HCT116 (cell line): ENCODE data around the gene A3GALT2. TPM values are rescaled to one million over a fixed set of nuclear protein-coding genes. Genes with fewer than 3 reads are reported as not detected.

ENCODE experiments used
- ATAC-seq: fragments of 200-7000 bp; cut with Tn5 transposase; 2 replicates; pipeline ENCODE4 v1.9.1; 2020; ENCODE audit warnings: mild to moderate bottlenecking, moderate library complexity
- BruUV-seq: library from RNA; stranded (reverse); fragments of 400-500 nt; replicated peaks from 2 replicates; lab custom pipeline; 2021; lab: Mats Ljungman, UMichigan
- CTCF ChIA-PET: fragments of 300-600 bp; sonication (Branson Sonifier 250); formaldehyde crosslinking; loops from one replicate; lab custom pipeline; 2021; ENCODE audit warnings: antibody characterized with exemption; lab: Charles Lee
- POLR2A ChIA-PET: fragments of 300-600, 350-600 bp; sonication (Branson Sonifier 250); formaldehyde crosslinking; loops from one replicate; lab custom pipeline; 2021; ENCODE audit warnings: antibody characterized with exemption; lab: Charles Lee
- RAD21 ChIA-PET, 2 experiments: fragments of 300-600 bp; sonication (Branson Sonifier 250); formaldehyde crosslinking; loops; one replicate each; lab custom pipeline; 2023; ENCODE audit warnings: low total read pairs in 2 of 2; ENCODE audit not compliant: uncharacterized antibody in 2 of 2, unreplicated experiment in 2 of 2, low non-redundant PET in 1 of 2; lab: Charles Lee
- DNase-seq: peaks from one replicate; pipeline ENCODE4 v3.0.0-alpha.2; 2010; ENCODE audit warnings: low read depth, low spot score
- H2AFZ ChIP-seq: fragments of 200-600 bp; shearing (Covaris generic), sonication (generic); 2 replicates; pipeline ENCODE4 v1.6.1; 2017; ENCODE audit warnings: low read depth, mixed run types, mixed read lengths, antibody characterized with exemption, low read length; ENCODE audit not compliant: poor library complexity, severe bottlenecking
- H3K27ac ChIP-seq: 2 replicates; pipeline ENCODE4 v1.5.1; 2012; ENCODE audit warnings: low read depth, low read length
- H3K27me3 ChIP-seq: fragments of 200-600 bp; sonication (generic); 2 replicates; pipeline ENCODE4 v1.6.1; 2016; ENCODE audit warnings: mixed run types, low read length, mixed read lengths; ENCODE audit not compliant: insufficient read depth
- H3K36me3 ChIP-seq, 2 experiments: fragments of 200-500 bp in 1 of 2; fragments of 200-600 bp in 1 of 2; sonication (Bioruptor generic) in 1 of 2; sonication (generic) in 1 of 2; 2 replicates each; pipeline versions ENCODE4 v1.5.1 to v1.6.1; 2014 to 2016; ENCODE audit warnings: low read length in 2 of 2, inconsistent platforms in 1 of 2, mixed read lengths in 1 of 2, mixed run types in 1 of 2; ENCODE audit not compliant: insufficient read depth in 2 of 2, control insufficient read depth in 1 of 2
- H3K4me1 ChIP-seq, 2 experiments: fragments of 200-600 bp in 1 of 2; sonication (generic) in 1 of 2; 2 replicates each; pipeline versions ENCODE4 v1.5.1 to v1.6.1; 2012 to 2017; ENCODE audit warnings: low read length in 2 of 2, inconsistent platforms in 1 of 2, mild to moderate bottlenecking in 1 of 2, mixed read lengths in 1 of 2, mixed run types in 1 of 2, moderate library complexity in 1 of 2; ENCODE audit not compliant: insufficient read depth in 2 of 2, control insufficient read depth in 1 of 2
- H3K4me2 ChIP-seq: fragments of 200-600 bp; sonication (generic); 2 replicates; pipeline ENCODE4 v1.6.1; 2017; ENCODE audit warnings: mixed run types, low read length, mixed read lengths
- H3K4me3 ChIP-seq, 2 experiments: fragments of 200-600 bp in 1 of 2; sonication (generic) in 1 of 2; replicated peaks in 1 of 2; 2 replicates each; pipeline ENCODE4 v1.5.1; 2011 to 2016; ENCODE audit warnings: low read length in 2 of 2, control low read depth in 1 of 2, low read depth in 1 of 2, mild to moderate bottlenecking in 1 of 2, mixed read lengths in 1 of 2, mixed run types in 1 of 2
- H3K79me2 ChIP-seq: fragments of 200-600 bp; sonication (generic); 2 replicates; pipeline ENCODE4 v1.6.1; 2017; ENCODE audit warnings: mild to moderate bottlenecking, mixed run types, low read length, moderate library complexity, mixed read lengths; ENCODE audit not compliant: insufficient read depth
- H3K9ac ChIP-seq: fragments of 200-600 bp; sonication (generic); 2 replicates; pipeline ENCODE4 v1.6.1; 2016; ENCODE audit warnings: low read length, mixed read lengths
- H3K9me2 ChIP-seq: fragments of 200-600 bp; sonication (generic), shearing (Covaris generic); 2 replicates; pipeline ENCODE4 v1.6.1; 2017; ENCODE audit warnings: mixed run types, mild to moderate bottlenecking, moderate library complexity; ENCODE audit not compliant: insufficient read depth
- H3K9me3 ChIP-seq, 2 experiments: fragments of 200-500 bp in 1 of 2; fragments of 200-600 bp in 1 of 2; sonication (Bioruptor generic) in 1 of 2; sonication (generic) in 1 of 2; 2 replicates each; pipeline ENCODE4 v1.6.1; 2014 to 2017; ENCODE audit warnings: low read length in 2 of 2, mixed read lengths in 2 of 2, inconsistent platforms in 1 of 2, low read depth in 1 of 2, mild to moderate bottlenecking in 1 of 2, mixed run types in 1 of 2, moderate library complexity in 1 of 2; ENCODE audit not compliant: control insufficient read depth in 1 of 2, insufficient read depth in 1 of 2
- H4K20me1 ChIP-seq: fragments of 200-600 bp; sonication (generic), shearing (Covaris generic); 2 replicates; pipeline ENCODE4 v1.6.1; 2017; ENCODE audit warnings: mixed run types, mild to moderate bottlenecking, moderate library complexity; ENCODE audit not compliant: insufficient read depth
- EGR1 ChIP-seq: IDR thresholded peaks from 2 replicates; pipeline ENCODE4 v1.6.1; 2012; ENCODE audit warnings: low read depth
- ELF1 ChIP-seq: IDR thresholded peaks from 2 replicates; pipeline ENCODE4 v1.6.1; 2012; ENCODE audit warnings: low read depth, borderline replicate concordance
- EZH2phosphoT487 ChIP-seq: fragments of 200-600 bp; IDR thresholded peaks from 2 replicates; pipeline ENCODE4 v1.6.1; 2018; ENCODE audit warnings: antibody characterized with exemption, borderline replicate concordance
- FOSL1 ChIP-seq: IDR thresholded peaks from 2 replicates; pipeline ENCODE4 v1.6.1; 2012; ENCODE audit warnings: low read depth
- JUND ChIP-seq: IDR thresholded peaks from 2 replicates; pipeline ENCODE4 v1.6.1; 2012
- MAX ChIP-seq: IDR thresholded peaks from 2 replicates; pipeline ENCODE4 v1.6.1; 2012
- POLR2A ChIP-seq: IDR thresholded peaks from 2 replicates; pipeline ENCODE4 v1.7.0; 2011; ENCODE audit warnings: borderline replicate concordance; ENCODE audit not compliant: insufficient read depth, insufficient read length; ENCODE audit errors: extremely low read depth
- POLR2AphosphoS5 ChIP-seq: IDR thresholded peaks from 2 replicates; pipeline ENCODE4 v1.6.1; 2011; ENCODE audit warnings: mild to moderate bottlenecking, low read depth, low read length, moderate library complexity
- REST ChIP-seq: IDR thresholded peaks from 2 replicates; pipeline ENCODE4 v1.6.1; 2012; ENCODE audit warnings: low read depth
- SIN3A ChIP-seq: IDR thresholded peaks from 2 replicates; pipeline ENCODE4 v1.6.1; 2012; ENCODE audit warnings: low read depth
- SP1 ChIP-seq: IDR thresholded peaks from 2 replicates; pipeline ENCODE4 v1.6.1; 2012; ENCODE audit warnings: low read depth
- SRF ChIP-seq: IDR thresholded peaks from 2 replicates; pipeline ENCODE4 v1.6.1; 2012; ENCODE audit warnings: low read depth
- TCF7L2 ChIP-seq: IDR thresholded peaks from 2 replicates; pipeline ENCODE4 v1.7.0; 2011; ENCODE audit warnings: borderline replicate concordance, inconsistent platforms; ENCODE audit not compliant: insufficient read depth, insufficient read length; ENCODE audit errors: extremely low read depth
- YY1 ChIP-seq: IDR thresholded peaks from 2 replicates; pipeline ENCODE4 v1.6.1; 2011; ENCODE audit warnings: low read length, low read depth, moderate library complexity, mild to moderate bottlenecking; ENCODE audit not compliant: insufficient replicate concordance; ENCODE audit errors: extremely low read depth
- ZFX ChIP-seq: fragments of 450-650 bp; IDR thresholded peaks from 2 replicates; pipeline ENCODE4 v1.6.1; 2017
- intact Hi-C: fragments of 100-400 bp; cut with micrococcal nuclease; formaldehyde crosslinking; loops from 2 replicates; pipeline ENCODE4 v1.10.0; 2022
- total RNA-seq: library from RNA; stranded (reverse); gene quantifications from one replicate; pipeline ENCODE4 v1.2.1, GENCODE V29; 2021; ENCODE audit not compliant: unreplicated experiment

Gene A3GALT2
- total RNA-seq, 1 experiment from 2014 or later, result not detected

- POLR2A ChIA-PET, result no interaction called here
- RAD21 ChIA-PET, result no interaction called here
- CTCF ChIA-PET, result interaction anchor here (1.2 kb wide), 1 partner anchor 10 kb away, joined by 8 read pairs; no protein-coding TSS in a partner anchor
- Histone ChIP-seq H3K27me3 (no peaks in the 10 kb centered on the region), H3K79me2 (no peaks in the 10 kb centered on the region), H3K36me3 (no peaks in the 10 kb centered on the region), H2AFZ (no peak overlapping the region), H3K27ac (no peak overlapping the region), H3K4me1 (no peaks in the 10 kb centered on the region), H3K9ac (no peak overlapping the region), H3K4me2 (no peak overlapping the region), H4K20me1 (no peaks in the 10 kb centered on the region), H3K4me3 (no peak overlapping the region), H3K9me2 (no peaks in the 10 kb centered on the region), H3K9me3 (no peaks in the 10 kb centered on the region)
- TF ChIP-seq MAX, result no peak
- no peak for TF ChIP-seq SRF
- TF ChIP-seq YY1, result no peak
- TF ChIP-seq REST, result no peak
- TF ChIP-seq SIN3A, result no peak
- TF ChIP-seq ELF1, result no peak
- TF ChIP-seq FOSL1, result no peak
- no peak for TF ChIP-seq EGR1
- no peak for TF ChIP-seq SP1
- TF ChIP-seq EZH2phosphoT487, result no peak
- TF ChIP-seq POLR2A, result no peak
- no peak for TF ChIP-seq TCF7L2
- TF ChIP-seq POLR2AphosphoS5, result no peak
- TF ChIP-seq ZFX, result no peak
- TF ChIP-seq JUND, result no peak
- BruUV-seq, result no TSS peak
- no peak for DNase-seq
- intact Hi-C loops, result no loop called here
- no peak for ATAC-seq
Measured at GRCh38 chr1:33305016-33305415, 15.9 kb downstream of the A3GALT2 start.
